ENCODE measurements around the gene SSUH2.

The SSUH2 gene

GRCh38 chr3:8635631-8636030 lies 9.0 kb downstream of the SSUH2 start:
- Histone ChIP-seq H3K36me3 (ENCODE audit: control insufficient read depth, insufficient read depth, low read length) (no peaks in the 10 kb centered on the region), H3K27me3 (replicated peaks; ENCODE audit: control insufficient read depth, insufficient read depth, low read length) (peaks cover 1% of the 10 kb centered on the region; the same call in 1 of the 2 replicates), H3K4me3 (replicated peaks; ENCODE audit: low read depth, low read length) (no peak overlapping the region)
- no peak for DNase-seq (ENCODE audit: extremely low read depth, insufficient read length)
- TF ChIP-seq CTCF (IDR thresholded peaks at IDR 0.05; ENCODE audit: insufficient read depth, low read length, poor library complexity, severe bottlenecking), result no peak

GRCh38 chr3:8635125-8635524 lies 9.5 kb downstream of the SSUH2 start:
- H3K36me3 ChIP-seq (ENCODE audit: control insufficient read depth, insufficient read depth, low read length), result no peaks in the 10 kb centered on the region
- DNase-seq (ENCODE audit: extremely low read depth, insufficient read length), result no peak
- no peak for TF ChIP-seq CTCF (IDR thresholded peaks at IDR 0.05; ENCODE audit: insufficient read depth, low read length, poor library complexity, severe bottlenecking)
- H3K4me3 ChIP-seq (replicated peaks; ENCODE audit: low read depth, low read length), result no peak overlapping the region
- H3K27me3 ChIP-seq (replicated peaks; ENCODE audit: control insufficient read depth, insufficient read depth, low read length), result peaks cover 1% of the 10 kb centered on the region; the same call in 1 of the 2 replicates

GRCh38 chr3:8632402-8633237 lies 12.0 kb downstream of the SSUH2 start:
- TF ChIP-seq CTCF (IDR thresholded peaks at IDR 0.05; ENCODE audit: insufficient read depth, low read length, poor library complexity, severe bottlenecking), result no peak
- DNase-seq (ENCODE audit: extremely low read depth, insufficient read length), result no peak
- H3K36me3 ChIP-seq (ENCODE audit: control insufficient read depth, insufficient read depth, low read length), result no peaks in the 10 kb centered on the region
- no peak overlapping the region for H3K4me3 ChIP-seq (replicated peaks; ENCODE audit: low read depth, low read length)
- H3K27me3 ChIP-seq (replicated peaks; ENCODE audit: control insufficient read depth, insufficient read depth, low read length), result 0 out of 2 replicates have a peak, but pooled peaks cover 1% of the 10 kb centered on the region

- no peak for TF ChIP-seq CTCF (IDR thresholded peaks at IDR 0.05; ENCODE audit: insufficient read depth, low read length, poor library complexity, severe bottlenecking)
- no peak overlapping the region for H3K4me3 ChIP-seq (replicated peaks; ENCODE audit: low read depth, low read length)
Observed at GRCh38 chr3:8631661-8632060, 12.9 kb downstream of the SSUH2 start.

GRCh38 chr3:8629151-8630021 lies 15.2 kb downstream of the SSUH2 start:
- no peaks in the 10 kb centered on the region for H3K36me3 ChIP-seq (ENCODE audit: control insufficient read depth, insufficient read depth, low read length)
- no peak overlapping the region for H3K4me3 ChIP-seq (replicated peaks; ENCODE audit: low read depth, low read length)
- TF ChIP-seq CTCF (IDR thresholded peaks at IDR 0.05; ENCODE audit: insufficient read depth, low read length, poor library complexity, severe bottlenecking), result no peak
- DNase-seq (ENCODE audit: extremely low read depth, insufficient read length), result peak; percentile 88
- H3K27me3 ChIP-seq (replicated peaks; ENCODE audit: control insufficient read depth, insufficient read depth, low read length), result no peaks in the 10 kb centered on the region

More at GRCh38 chr3:8631661-8632060, 12.9 kb downstream of the SSUH2 start:
- 0 out of 2 replicates have a peak, but pooled peaks cover 1% of the 10 kb centered on the region for H3K27me3 ChIP-seq (replicated peaks; ENCODE audit: control insufficient read depth, insufficient read depth, low read length)
- no peaks in the 10 kb centered on the region for H3K36me3 ChIP-seq (ENCODE audit: control insufficient read depth, insufficient read depth, low read length)
- no peak for DNase-seq (ENCODE audit: extremely low read depth, insufficient read length)
